Hematopoietic multipotent progenitor cell (in vitro differentiated cells): ENCODE measurements around the gene PACS2. TPM values are rescaled to one million over a fixed set of nuclear protein-coding genes. Genes with fewer than 3 reads are reported as not detected.
"Not testable (repeated sequence)": the region's sequence is repeated elsewhere in the genome, so short reads cannot be mapped to it uniquely, and the experiment has no call there.

ENCODE experiments used
- DNase-seq, 3 donors: peaks; one replicate each; pipeline ENCODE4 v3.0.0-alpha.2; 2011 to 2015; ENCODE audit warnings: low read depth in 2 of 3, low spot score in 2 of 3
- total RNA-seq: library from RNA; depleted of rRNA; stranded (reverse); fragments of >200 nt; gene quantifications from one replicate; pipeline ENCODE4 v1.2.3, GENCODE V29; 2012

The PACS2 gene
- total RNA-seq, 1 donor, result 104 TPM

DNA sequence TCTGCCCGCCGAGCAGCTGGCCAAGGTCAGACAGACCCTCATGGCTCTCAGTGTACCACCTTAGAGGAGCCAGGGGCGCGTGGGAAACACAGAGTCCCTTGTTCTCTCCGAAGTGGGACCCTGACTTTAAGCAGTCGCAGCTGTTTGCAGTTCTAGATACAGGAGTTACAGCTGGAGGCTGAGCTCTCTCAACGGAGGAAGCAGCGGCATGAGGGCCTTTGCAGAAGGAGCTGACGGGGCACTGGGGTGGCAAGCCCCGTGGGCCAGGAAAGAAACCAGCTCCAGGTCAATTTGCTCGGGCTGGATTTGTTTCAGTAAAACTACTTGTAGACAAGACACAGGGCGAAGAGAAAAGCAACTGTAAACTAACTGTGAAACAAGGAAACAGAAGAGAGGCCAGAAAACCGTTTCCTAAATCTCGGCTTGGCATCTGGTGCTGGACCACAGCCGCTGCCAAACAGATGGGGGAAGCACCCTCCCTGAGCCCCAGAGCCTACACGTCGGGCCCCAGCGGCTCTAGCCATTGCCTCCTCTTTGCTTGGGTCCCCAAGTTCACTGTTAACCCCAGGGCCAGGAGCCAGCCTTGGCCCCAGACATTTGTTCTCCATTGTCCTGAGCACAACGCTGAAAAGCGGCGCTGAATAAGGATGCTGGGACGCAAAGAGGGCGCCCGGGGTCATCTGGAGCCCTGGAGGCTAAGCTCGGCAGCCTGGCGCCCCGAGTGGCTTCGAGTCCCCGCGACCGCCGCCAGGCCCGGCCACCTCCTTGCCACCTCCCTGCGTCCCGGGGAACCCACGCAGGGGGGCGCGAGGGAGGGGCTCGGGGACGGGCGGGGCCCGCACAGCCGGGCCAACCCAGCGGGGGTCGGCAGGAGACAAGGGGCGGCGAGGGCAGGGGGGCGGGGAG is 914 bp upstream of the PACS2 start:
- DNase-seq, result peak in 2 of 3 donors; percentile 65 to 94

DNA sequence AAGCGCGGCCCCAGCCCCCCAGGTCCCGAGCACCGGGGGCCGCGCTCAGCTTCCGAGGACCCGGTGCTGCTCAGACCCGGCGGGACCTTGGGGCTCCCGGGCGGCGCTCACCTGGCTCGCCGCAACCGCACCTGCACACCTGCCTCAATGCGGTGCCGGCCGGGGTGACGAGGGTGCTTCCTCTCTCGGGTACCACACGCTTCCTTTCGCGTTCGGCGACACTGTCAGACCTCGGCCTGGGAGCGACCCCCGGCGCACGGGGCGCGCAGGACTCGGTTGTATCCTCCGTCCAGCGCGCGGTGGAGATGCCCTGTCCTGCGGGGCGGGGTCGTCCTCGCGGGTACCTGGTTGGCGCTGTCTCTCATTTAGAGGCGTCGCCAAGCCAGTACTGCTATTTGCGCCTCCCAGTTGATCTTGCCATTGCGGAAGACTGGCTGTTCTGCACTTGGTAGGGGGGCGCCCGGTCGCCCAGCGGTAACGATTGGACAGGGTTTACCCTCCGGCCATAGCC is 718 bp downstream of the PACS2 start:
- peak; percentile 37 to 51 (median 44) for DNase-seq

DNA sequence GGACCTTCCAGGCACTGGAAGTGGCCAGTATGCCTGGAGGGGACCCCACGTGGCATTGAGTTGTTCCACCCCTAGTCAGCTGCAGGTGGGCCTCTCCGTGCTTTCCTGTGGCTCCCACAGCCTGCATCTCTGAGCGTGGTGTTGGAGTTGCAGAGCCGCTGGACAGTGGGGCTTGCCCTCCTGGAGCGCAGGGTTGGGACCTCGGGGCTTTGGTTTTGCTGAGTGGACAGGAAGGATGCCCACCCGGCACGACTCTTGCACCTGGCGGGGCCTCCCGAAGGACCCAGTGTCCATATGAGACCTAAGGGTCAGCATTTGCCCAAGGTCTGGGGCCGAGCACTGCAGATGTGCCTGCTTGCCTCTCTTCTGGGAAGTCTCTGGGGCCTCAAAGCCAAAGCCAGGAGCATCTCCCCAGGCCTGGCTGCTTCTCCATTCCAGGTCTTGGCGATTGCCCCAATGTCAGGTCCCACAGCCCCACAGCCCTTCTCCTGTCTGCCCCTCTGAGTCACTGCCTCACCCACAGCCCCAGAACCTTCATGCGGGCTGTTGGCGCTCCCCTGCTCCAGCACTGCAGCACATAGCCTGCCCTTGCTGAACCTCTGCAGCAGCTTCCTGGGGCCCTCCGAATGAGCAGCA is 1.5 kb downstream of the PACS2 start:
- peak in 2 of 3 donors; percentile 43 to 58 for DNase-seq

DNA sequence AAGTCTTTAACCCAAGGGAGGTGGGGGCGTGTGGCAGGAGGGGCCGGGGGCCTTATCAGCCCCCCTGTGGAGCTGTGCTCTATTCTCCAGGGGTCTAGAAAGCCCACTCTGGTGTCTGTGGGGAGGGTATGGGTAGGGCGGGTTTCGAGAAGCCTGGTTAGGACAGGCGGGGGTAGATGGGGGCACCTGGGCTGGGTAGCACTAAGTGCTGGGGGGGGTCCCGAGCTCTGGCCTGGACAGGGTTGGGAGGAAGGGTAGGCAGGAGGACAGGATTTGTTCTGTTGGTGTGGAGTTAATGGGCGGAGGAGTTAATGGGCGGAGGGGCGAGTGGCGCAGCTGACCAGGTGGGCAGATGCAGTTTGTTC is 2.0 kb downstream of the PACS2 start:
- no peak for DNase-seq

DNA sequence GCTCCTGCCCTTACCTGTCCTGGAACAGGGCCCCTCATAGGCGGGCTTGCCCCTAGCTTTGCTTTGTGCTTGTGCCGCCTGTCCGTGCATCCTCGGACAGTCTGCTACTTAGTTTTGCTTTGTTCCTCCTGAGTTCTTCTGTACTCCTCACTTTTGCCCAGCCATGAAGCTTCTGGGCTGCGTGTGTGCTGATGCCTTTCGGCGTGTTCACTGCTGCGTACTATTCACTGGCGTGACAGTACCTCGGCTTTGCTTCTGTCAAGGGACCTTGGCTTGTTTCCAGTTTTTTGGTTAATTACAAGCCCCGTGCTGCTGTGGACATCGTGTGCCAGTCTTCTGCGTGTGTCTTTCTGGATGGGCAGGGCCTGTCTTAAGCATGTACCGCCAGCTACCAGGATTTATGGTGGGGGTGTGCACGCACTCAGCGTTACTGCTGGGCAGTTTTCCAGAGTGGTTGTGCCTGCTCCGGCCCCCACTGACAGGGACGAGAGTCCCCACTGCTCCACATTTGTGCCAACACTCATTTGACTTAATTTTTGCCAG is 2.5 kb downstream of the PACS2 start:
- DNase-seq, result no peak

DNA sequence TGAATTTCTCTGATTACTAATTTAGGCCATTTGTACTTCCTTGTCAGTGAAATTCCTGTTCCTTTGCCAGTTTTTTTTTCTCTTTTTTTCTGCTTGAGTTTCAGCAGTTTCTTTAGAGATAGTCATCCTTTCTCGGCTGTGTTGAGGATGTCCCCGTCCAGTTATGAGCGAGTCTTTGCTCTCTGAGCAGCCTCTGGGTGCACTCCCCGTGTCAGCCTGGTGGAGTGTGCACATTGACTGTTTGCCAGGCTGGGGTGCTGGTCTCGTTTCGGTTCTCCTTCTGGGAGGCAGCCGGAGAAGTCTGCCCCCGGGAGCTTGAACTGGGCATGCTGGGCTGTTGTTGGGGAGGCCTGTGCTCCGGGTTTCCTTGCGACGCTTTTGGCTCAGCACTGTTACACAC is 3.0 kb downstream of the PACS2 start:
- DNase-seq, result no peak

DNA sequence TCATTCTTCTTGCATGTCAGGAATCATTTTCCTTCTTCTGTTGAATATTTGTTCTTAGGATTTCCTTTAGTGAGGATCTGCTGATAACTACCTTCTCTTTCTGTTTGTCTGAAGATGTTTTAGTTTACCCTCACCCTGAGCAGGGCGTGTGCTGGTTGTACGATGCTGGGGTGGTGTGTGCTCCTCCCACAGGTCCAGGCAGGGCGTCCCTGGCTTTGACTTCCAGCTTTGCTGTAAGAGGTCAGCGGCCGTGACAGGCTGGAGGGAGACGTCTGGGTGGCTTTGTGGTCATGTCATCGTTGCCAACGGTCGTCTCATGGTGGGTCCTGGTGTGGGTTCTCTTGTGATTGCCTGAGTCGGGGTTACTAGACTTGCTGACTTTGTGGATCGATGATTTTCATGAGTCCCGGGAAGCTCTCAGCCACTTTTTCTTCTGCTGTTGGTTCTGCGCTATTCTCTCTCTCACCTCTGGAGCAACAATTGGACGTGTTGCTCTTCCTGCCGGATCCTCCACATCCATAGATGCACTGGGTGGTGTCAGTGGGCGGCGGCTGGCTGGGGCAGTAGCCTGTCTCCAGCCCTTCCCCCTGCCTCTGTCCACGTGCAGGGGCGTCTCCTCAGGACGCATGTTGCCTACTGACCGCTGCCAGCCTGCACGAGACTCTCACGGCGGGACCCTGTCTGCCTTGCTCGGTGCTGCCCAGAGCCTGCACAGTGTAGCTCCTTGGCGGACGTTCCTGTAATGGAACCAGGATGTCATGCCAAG is 8.4 kb downstream of the PACS2 start:
- DNase-seq, result no peak

DNA sequence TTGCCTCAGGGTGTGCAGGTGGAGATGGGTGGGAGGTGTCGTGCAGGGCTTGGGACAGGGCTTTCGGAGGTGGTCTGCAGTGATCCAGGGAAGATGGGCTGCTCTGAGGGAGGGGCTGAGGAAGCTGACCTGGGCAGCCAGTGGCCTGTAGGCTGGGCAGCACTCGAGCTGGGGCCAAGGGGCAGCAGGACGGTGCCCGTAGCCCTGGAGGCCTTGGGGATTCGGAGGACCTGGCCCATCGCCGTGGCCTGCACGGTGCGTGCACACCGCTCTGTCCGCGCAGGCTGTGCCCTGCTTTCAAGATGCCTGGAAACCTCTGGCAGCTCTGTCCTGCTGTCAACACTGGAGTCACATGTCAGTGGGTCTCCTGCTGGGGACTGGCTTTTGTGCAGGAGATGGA is 9.1 kb downstream of the PACS2 start:
- no peak for DNase-seq

DNA sequence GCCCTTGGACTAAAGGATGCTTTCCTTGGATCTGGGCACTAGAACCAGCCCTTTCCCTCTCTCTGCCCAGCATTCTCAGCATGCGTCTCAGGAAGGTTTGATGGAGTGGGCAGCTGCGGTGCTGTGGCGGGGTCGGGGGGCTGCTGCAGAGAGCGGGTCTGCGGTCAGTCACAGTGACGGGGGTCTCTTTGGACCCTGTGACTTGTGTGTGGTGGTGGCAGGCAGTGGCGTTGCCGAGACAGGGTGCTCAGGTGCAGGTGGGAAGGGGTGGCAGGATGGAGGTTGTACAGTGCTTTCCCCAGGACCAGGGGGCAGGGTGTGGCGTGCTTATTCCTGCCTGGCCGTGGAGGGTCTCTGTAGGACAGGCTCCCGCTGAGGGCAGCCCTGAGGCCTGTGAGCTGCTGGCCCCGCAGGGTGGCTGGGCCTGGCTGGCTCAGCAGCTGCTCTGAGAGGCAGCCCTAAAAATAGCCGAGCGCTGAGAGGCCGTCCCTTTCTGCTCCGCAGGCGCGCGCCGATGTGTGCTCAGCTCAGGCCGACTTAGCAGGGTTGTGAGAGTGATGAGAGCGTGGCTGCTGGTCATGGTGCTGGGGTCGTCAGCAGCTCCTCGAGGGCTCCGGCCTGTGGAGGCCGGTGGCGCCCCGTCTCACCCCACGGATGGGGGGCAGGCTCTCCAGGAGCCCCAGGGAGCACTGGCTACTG is 9.7 kb downstream of the PACS2 start:
- no peak for DNase-seq

DNA sequence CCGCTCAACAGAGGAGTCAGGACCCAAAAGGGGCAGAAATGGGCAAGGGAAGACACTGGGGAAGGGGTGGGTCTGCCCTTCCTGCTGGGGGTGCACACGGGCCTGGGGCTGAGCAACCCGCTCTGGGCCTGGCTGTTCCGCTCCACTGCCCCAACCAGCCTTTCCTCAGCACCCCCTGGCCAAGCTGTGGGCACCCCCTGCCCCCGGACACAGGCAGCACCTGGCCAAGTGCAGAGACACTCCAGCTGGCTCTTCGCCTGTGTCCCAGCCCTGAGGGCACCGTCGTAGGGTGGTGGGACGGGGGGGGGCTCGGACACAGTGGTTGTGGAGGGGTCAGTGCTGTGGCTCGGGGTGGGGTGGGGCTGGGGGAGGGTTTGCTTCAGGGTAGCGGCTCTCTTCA is 10.3 kb downstream of the PACS2 start:
- no peak for DNase-seq

DNA sequence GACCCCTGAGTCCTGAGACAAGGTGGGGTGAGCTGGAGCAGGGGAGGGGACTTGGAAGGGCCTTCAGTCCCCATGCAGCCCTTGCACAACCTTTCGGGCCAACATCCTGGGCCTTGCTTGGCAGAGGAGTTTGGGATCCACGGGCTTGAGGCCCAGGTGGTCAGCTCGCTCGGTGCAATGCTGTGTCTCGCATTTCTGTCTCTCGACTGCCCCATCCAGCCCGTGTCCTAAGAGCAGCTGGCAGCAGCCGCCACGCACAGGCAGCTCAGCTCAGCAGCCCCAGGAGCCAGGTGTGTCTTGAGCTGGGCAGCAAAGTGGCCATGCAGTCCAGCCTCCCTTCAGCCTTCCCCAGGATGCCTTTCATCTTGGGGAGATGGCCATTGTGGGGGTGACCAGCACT is 10.8 kb downstream of the PACS2 start:
- no peak for DNase-seq

DNA sequence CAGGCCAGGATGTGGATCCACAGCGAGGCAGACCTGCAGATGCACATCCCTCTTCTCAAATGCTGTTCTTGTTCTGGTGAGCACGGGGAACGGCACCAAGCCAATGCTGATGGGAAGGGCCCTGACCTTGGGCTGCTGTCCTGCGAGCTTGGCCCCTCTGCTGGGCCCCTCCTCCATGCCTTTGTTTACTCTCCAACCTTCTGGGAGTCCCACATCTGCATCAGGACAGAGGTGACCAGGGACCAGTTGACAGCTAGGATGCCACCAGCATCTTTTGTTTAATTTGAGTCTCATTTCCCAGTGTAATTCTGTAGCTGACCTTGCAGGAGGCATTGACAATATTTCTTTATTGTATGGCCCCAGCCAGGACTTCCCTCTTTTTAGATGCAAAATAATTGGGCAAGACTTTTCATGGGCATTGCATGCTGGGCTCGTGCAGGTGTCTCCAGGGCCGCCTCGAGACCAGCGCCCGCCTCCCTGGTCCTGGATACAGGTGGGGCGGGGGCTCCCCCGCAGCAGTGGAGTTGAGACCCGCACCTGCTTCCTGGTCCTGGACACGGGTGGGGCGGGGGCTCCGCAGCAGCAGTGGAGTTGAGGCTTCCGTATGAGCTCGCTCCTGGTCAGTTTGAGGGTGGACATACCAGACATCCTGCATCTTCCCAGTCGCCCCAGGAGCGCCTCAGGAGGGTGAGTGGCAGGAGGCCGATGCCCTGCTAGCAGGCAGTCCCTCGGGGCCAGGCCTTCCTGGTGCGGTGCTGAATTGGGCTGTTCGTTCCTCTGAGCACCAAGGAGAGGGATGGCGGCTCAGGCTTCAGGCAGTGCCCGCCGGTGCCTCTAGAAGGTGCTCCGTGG is 11.4 kb downstream of the PACS2 start:
- DNase-seq, result no peak

DNA sequence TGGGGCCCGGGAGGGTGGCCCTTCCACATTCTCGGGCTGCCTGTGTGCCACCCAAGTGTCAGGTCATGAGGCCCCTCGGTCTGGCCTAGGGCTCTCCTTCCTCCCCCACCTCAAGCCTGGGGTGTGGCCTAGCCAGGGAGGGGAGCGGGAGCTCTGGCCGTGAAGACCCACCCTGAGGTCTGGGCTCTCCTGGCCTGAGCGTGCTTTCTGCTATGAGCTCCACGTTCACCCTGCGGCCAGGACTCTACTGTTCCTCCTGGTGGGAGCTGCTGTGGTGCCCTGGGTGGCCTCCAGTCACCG is 12.0 kb downstream of the PACS2 start:
- DNase-seq, result no peak

DNA sequence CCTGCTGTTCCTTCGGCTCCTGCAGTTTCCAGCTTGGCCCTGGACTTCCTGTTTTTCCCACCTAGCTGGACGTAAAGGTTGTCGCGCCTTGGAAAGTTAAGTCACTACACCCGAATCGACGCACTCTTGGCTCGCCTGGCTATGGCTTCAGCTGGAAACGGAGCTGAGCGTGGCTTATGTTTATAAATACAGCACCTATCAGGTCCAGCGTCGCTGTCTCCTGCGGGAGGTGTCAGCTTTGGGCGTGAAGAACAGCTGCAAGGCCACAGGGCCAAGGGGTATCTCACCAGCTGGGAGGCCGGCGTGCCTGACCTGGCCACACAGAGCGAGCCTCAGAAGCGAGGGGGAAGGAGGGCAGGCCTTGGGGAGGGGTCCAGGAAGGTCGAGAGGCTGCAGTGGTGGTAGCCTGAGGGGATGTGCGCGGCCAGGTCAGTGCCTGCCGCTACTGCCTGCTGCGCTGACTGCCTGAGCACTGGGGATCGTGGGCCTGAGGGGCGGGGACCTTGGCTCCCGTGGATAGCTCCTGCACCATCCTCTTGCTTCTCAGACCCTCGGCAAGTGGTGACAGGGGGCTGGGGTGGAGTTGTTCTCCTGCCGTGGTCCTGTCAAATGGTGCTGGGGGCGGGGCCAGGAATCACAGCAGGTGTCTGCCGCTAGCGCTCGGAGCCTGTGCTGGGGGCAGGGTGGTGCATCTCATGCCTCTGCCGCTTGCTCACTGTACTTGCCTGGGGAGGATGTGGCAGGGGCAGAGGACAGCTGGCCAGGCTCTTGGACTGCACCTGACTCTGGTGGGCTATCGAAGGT is 12.5 kb downstream of the PACS2 start:
- no peak for DNase-seq

DNA sequence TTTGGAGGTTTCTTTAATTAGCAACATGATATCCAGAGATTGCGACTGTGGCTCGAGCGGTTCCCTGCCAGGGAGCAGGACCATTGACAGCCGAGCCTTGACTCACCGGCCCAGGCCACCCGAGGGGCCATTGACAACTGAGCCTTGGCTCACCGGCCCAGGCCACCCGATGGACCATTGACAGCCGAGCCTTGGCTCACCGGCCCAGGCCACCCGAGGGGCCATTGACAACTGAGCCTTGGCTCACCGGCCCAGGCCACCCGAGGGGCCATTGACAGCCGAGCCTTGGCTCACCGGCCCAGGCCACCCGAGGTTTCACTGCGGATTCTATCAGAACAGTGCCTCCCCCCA is 13.1 kb downstream of the PACS2 start:
- DNase-seq, result not testable (repeated sequence)

DNA sequence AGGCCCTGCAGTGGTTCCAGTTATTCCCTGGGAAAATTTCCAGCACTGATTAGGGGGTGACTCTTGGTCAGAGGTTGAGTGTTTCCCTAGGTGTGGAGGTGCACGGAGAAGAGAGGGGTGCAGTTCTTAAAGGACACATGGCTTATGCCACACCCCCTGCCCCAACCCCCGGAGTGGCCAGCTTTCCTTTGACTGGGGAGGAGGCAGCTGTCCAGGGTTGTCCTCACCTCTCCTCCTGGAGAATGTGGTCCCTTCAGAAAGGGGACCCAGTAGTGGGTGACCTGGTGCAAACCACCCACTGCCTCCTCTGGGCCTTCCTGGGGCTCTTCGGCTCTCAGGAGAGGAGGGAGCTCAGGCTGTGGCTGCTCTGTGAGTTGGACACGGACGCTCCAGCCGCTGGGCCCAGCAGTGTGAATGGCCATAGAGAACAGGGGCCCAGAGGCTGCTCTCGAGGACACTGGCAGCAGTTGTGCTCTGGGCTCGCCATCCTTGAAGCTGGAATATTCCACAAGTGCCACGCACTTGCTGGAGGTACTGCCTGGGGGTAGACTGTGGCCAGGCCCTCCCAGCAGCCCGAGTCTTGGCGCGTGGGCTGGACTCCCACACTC is 13.6 kb downstream of the PACS2 start:
- no peak for DNase-seq

DNA sequence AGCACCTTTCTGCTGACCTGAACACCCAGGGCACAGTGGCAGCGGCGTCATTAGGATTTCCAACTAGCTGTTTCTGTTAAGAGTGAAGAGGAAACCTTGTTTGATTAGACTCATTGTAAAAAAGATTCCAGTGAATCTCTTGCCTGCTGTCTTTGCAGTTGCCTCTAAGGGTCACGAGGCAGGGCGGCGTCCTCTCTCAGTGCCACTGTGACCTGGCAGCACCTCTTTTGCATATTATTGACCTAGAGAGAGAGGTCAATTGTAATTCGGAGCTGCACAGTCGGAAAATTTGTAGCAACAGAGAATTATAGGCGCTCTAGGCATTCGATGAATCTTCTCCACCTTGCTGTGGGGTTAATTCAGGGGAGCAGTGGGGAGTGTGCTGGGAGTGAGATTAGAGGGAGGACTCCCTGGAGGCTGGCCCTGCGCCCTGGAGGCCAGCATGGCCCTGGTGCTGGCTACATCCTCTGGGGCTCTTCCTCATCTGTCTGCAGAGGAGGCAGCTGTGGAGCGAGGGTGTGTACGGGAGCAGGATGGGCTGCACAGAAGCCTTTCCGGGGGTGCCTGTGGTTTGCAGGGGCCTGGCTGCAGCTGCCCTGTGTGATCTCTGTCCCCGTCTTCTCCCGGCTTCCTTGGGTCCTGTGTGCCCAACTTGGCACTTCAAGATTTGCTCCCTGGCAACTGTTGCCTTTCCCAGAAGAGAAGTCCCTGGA is 14.3 kb downstream of the PACS2 start:
- no peak for DNase-seq
